Hepatocyte (in vitro differentiated cells): Measurements from ENCODE around the gene SHF. TPM values are rescaled to one million over a fixed set of nuclear protein-coding genes. Genes with fewer than 3 reads are reported as not detected.

Experiments
- DNase-seq: peaks from one replicate; pipeline ENCODE4 v3.0.0-alpha.2; 2016; ENCODE audit warnings: low spot score
- H2AFZ ChIP-seq: fragments of 200-600 bp; sonication (generic); 2 replicates; pipeline ENCODE4 v1.6.0; 2016; ENCODE audit warnings: antibody characterized with exemption, mild to moderate bottlenecking
- H3K27ac ChIP-seq: fragments of 200-600 bp; sonication (generic); 2 replicates; pipeline ENCODE4 v1.5.1; 2016; ENCODE audit warnings: mild to moderate bottlenecking
- H3K27me3 ChIP-seq: fragments of 200-600 bp; sonication (generic); 2 replicates; pipeline ENCODE4 v1.6.1; 2016
- H3K36me3 ChIP-seq: fragments of 200-600 bp; sonication (generic); replicated peaks from 2 replicates; pipeline ENCODE4 v1.5.1; 2016; ENCODE audit warnings: low read depth; ENCODE audit not compliant: insufficient read depth
- H3K4me1 ChIP-seq: fragments of 200-600 bp; sonication (generic); 2 replicates; pipeline ENCODE4 v1.5.1; 2016; ENCODE audit warnings: mild to moderate bottlenecking, moderate library complexity; ENCODE audit not compliant: insufficient read depth
- H3K4me2 ChIP-seq: fragments of 200-600 bp; sonication (generic); 2 replicates; pipeline ENCODE4 v1.6.0; 2016
- H3K4me3 ChIP-seq: fragments of 200-600 bp; sonication (generic); 2 replicates; pipeline ENCODE4 v1.5.1; 2016; ENCODE audit warnings: mild to moderate bottlenecking
- H3K79me2 ChIP-seq: fragments of 200-600 bp; sonication (generic); 2 replicates; pipeline ENCODE4 v1.6.0; 2017; ENCODE audit warnings: mild to moderate bottlenecking
- H3K9me2 ChIP-seq: fragments of 200-600 bp; sonication (generic); replicated peaks from 2 replicates; pipeline ENCODE4 v1.6.0; 2017; ENCODE audit warnings: mild to moderate bottlenecking; ENCODE audit not compliant: insufficient read depth
- H3K9me3 ChIP-seq: fragments of 200-600 bp; sonication (generic); 2 replicates; pipeline ENCODE4 v1.5.1; 2016; ENCODE audit warnings: low read depth, mild to moderate bottlenecking
- H4K20me1 ChIP-seq: fragments of 200-600 bp; sonication (generic); 2 replicates; pipeline ENCODE4 v1.6.0; 2016; ENCODE audit warnings: mild to moderate bottlenecking; ENCODE audit not compliant: insufficient read depth, poor library complexity, severe bottlenecking
- CTCF ChIP-seq: fragments of 200-600 bp; sonication (generic); IDR thresholded peaks from 2 replicates; pipeline ENCODE4 v1.5.1; 2016; ENCODE audit warnings: antibody characterized with exemption, mild to moderate bottlenecking; ENCODE audit not compliant: poor library complexity
- EZH2 ChIP-seq: fragments of 200-600 bp; sonication (generic); IDR thresholded peaks from 2 replicates; pipeline ENCODE4 v1.6.1; 2016; ENCODE audit warnings: antibody characterized with exemption, mild to moderate bottlenecking, borderline replicate concordance
- EZH2phosphoT487 ChIP-seq: fragments of 200-600 bp; sonication (generic); IDR thresholded peaks from one replicate; pipeline ENCODE4 v1.6.1; 2018; ENCODE audit warnings: antibody characterized with exemption, mild to moderate bottlenecking, low read depth, moderate library complexity; ENCODE audit not compliant: unreplicated experiment, severe bottlenecking
- WGBS: methylation state at CpG from one replicate; pipeline ENCODE4 v1.1.6; 2016; ENCODE audit warnings: low lambda C conversion rate; ENCODE audit errors: missing lambda C conversion rate; 5-methylcytosine and 5-hydroxymethylcytosine counted together
- polyA plus RNA-seq: library from polyadenylated mRNA; unstranded; fragments of >200 nt; fragmentation: Nextera tagmentation; extraction: Ambion mirVana; gene quantifications from 2 replicates; pipeline ENCODE4 v1.2.1, GENCODE V29; 2016
- total RNA-seq: library from RNA; depleted of rRNA; stranded (reverse); fragments of >200 nt; gene quantifications from 2 replicates; pipeline ENCODE4 v1.2.3, GENCODE V29; 2014

Gene SHF
- total and polyA plus RNA-seq, 2 experiments from 2014 or later = 13.3 to 15.0 TPM

- no peaks in the 10 kb centered on the region for H3K36me3 ChIP-seq
- H3K79me2 ChIP-seq = no peaks in the 10 kb centered on the region
- no peaks in the 10 kb centered on the region for H3K9me2 ChIP-seq
- no peaks in the 10 kb centered on the region for H4K20me1 ChIP-seq
- H3K27me3 ChIP-seq = no peaks in the 10 kb centered on the region
- H3K4me1 ChIP-seq = no peaks in the 10 kb centered on the region
- no peak overlapping the region for H3K4me3 ChIP-seq
- no peak for DNase-seq
- H3K27ac ChIP-seq = no peak overlapping the region
- H3K9me3 ChIP-seq = no peaks in the 10 kb centered on the region
- TF ChIP-seq EZH2 = no peak
- no peak for TF ChIP-seq EZH2phosphoT487
- no peak for TF ChIP-seq CTCF
- over 99% methylated on average over 8 of the region's 8 CpGs for WGBS
- H3K4me2 ChIP-seq = no peak overlapping the region
- H2AFZ ChIP-seq = no peak overlapping the region
Measured at GRCh38 chr15:45155739-45156138, 32.0 kb downstream of the SHF start.

- no peak overlapping the region for H3K4me2 ChIP-seq
- TF ChIP-seq CTCF (no peak), EZH2 (no peak), EZH2phosphoT487 (no peak)
- no peak overlapping the region for H3K27ac ChIP-seq
- H3K36me3 ChIP-seq = no peaks in the 10 kb centered on the region
- H3K4me3 ChIP-seq = no peak overlapping the region
- no peaks in the 10 kb centered on the region for H4K20me1 ChIP-seq
- H3K4me1 ChIP-seq = no peaks in the 10 kb centered on the region
- no peaks in the 10 kb centered on the region for H3K9me3 ChIP-seq
- H2AFZ ChIP-seq = no peak overlapping the region
- no peaks in the 10 kb centered on the region for H3K27me3 ChIP-seq
- no peaks in the 10 kb centered on the region for H3K79me2 ChIP-seq
- WGBS = 97% methylated on average over 36 of the region's 36 CpGs
- H3K9me2 ChIP-seq = no peaks in the 10 kb centered on the region
- no peak for DNase-seq
Measured at GRCh38 chr15:45151998-45152828, 35.6 kb downstream of the SHF start.

GRCh38 chr15:45150997-45151396 is 36.8 kb downstream of the SHF start:
- H4K20me1 ChIP-seq = no peaks in the 10 kb centered on the region
- DNase-seq = no peak
- WGBS = 92% methylated on average over 6 of the region's 6 CpGs
- H3K9me3 ChIP-seq = no peaks in the 10 kb centered on the region
- TF ChIP-seq EZH2phosphoT487 (no peak), CTCF (no peak), EZH2 (no peak)
- H3K4me3 ChIP-seq = no peak overlapping the region
- no peak overlapping the region for H3K27ac ChIP-seq
- H3K9me2 ChIP-seq = no peaks in the 10 kb centered on the region
- H3K4me2 ChIP-seq = no peak overlapping the region
- no peaks in the 10 kb centered on the region for H3K27me3 ChIP-seq
- H3K4me1 ChIP-seq = no peaks in the 10 kb centered on the region
- H3K79me2 ChIP-seq = no peaks in the 10 kb centered on the region
- no peak overlapping the region for H2AFZ ChIP-seq
- no peaks in the 10 kb centered on the region for H3K36me3 ChIP-seq
